H9 (cell line): Measurements from ENCODE around the gene PPIL3. TPM values are rescaled to one million over a fixed set of nuclear protein-coding genes. Genes with fewer than 3 reads are reported as not detected.

Source experiments
- DNase-seq: peaks from one replicate; pipeline ENCODE4 v3.0.0-alpha.2; 2017
- H2AFZ ChIP-seq: one replicate; pipeline ENCODE4 v1.6.1; 2013; ENCODE audit warnings: mild to moderate bottlenecking, low read length, control low read depth, moderate library complexity
- H2AK5ac ChIP-seq: 2 replicates; pipeline ENCODE4 v1.6.1; 2013; ENCODE audit warnings: low read length, control low read depth, mixed read lengths; ENCODE audit not compliant: insufficient read length
- H2BK120ac ChIP-seq: one replicate; pipeline ENCODE4 v1.6.1; 2013; ENCODE audit warnings: low read depth, mild to moderate bottlenecking, low read length, control low read depth, inconsistent platforms; ENCODE audit not compliant: poor library complexity, severe bottlenecking
- H2BK12ac ChIP-seq: 2 replicates; pipeline ENCODE4 v1.6.1; 2013; ENCODE audit warnings: low read length, control low read depth, mixed read lengths, low read depth; ENCODE audit not compliant: insufficient read length
- H2BK15ac ChIP-seq: 2 replicates; pipeline ENCODE4 v1.6.1; 2013; ENCODE audit warnings: low read depth, low read length, control low read depth
- H2BK20ac ChIP-seq: one replicate; pipeline ENCODE4 v1.6.1; 2013; ENCODE audit warnings: low read depth, mild to moderate bottlenecking, low read length, control low read depth, inconsistent platforms; ENCODE audit not compliant: poor library complexity, severe bottlenecking
- H2BK5ac ChIP-seq: 2 replicates; pipeline ENCODE4 v1.6.1; 2013; ENCODE audit warnings: low read length, control low read depth, mixed read lengths; ENCODE audit not compliant: insufficient read length
- H3K14ac ChIP-seq: 2 replicates; pipeline ENCODE4 v1.6.1; 2013; ENCODE audit warnings: low read length, control low read depth; ENCODE audit not compliant: insufficient read depth
- H3K18ac ChIP-seq: 2 replicates; pipeline ENCODE4 v1.6.1; 2013; ENCODE audit warnings: low read depth, mild to moderate bottlenecking, mixed read lengths, low read length, control low read depth; ENCODE audit not compliant: insufficient read length
- H3K23ac ChIP-seq: 2 replicates; pipeline ENCODE4 v1.6.1; 2013; ENCODE audit warnings: low read length, control low read depth, mixed read lengths, low read depth; ENCODE audit not compliant: insufficient read length
- H3K23me2 ChIP-seq: 2 replicates; pipeline ENCODE4 v1.6.1; 2013; ENCODE audit warnings: low read depth, mild to moderate bottlenecking, mixed read lengths, low read length, control low read depth; ENCODE audit not compliant: insufficient read length, poor library complexity, severe bottlenecking
- H3K27ac ChIP-seq: 2 replicates; pipeline ENCODE4 v1.5.1; 2013; ENCODE audit warnings: low read length, control low read depth, mixed read lengths, low read depth; ENCODE audit not compliant: insufficient read length
- H3K27me3 ChIP-seq: 2 replicates; pipeline ENCODE4 v1.6.1; 2013; ENCODE audit warnings: low read length, control low read depth, inconsistent platforms; ENCODE audit not compliant: insufficient read depth
- H3K4ac ChIP-seq: 2 replicates; pipeline ENCODE4 v1.6.1; 2013; ENCODE audit warnings: low read depth, mild to moderate bottlenecking, control low read depth, inconsistent platforms, low read length, moderate library complexity
- H3K4me1 ChIP-seq: 2 replicates; pipeline ENCODE4 v1.6.1; 2013; ENCODE audit warnings: low read length, control low read depth, inconsistent platforms; ENCODE audit not compliant: insufficient read depth
- H3K4me2 ChIP-seq: 2 replicates; pipeline ENCODE4 v1.6.1; 2013; ENCODE audit warnings: low read length, control low read depth, mixed read lengths; ENCODE audit not compliant: insufficient read length, insufficient read depth
- H3K56ac ChIP-seq: 2 replicates; pipeline ENCODE4 v1.6.1; 2013; ENCODE audit warnings: low read depth, mild to moderate bottlenecking, mixed read lengths, low read length, control low read depth; ENCODE audit not compliant: insufficient read length
- H3K79me1 ChIP-seq: 2 replicates; pipeline ENCODE4 v1.6.1; 2013; ENCODE audit warnings: low read depth, mild to moderate bottlenecking, moderate library complexity, low read length, control low read depth, inconsistent platforms; ENCODE audit not compliant: insufficient read depth, poor library complexity, severe bottlenecking
- H3K79me2 ChIP-seq: 2 replicates; pipeline ENCODE4 v1.6.1; 2013; ENCODE audit warnings: low read length, control low read depth, inconsistent platforms; ENCODE audit not compliant: insufficient read depth
- H3K9ac ChIP-seq: 2 replicates; pipeline ENCODE4 v1.6.1; 2013; ENCODE audit warnings: low read length, control low read depth, mixed read lengths; ENCODE audit not compliant: insufficient read length; ENCODE audit errors: extremely low read depth
- H3K9me3 ChIP-seq: one replicate; pipeline ENCODE4 v1.6.1; 2013; ENCODE audit warnings: low read depth, low read length, inconsistent platforms; ENCODE audit not compliant: control insufficient read depth
- H3T11ph ChIP-seq: one replicate; pipeline ENCODE4 v1.6.1; 2013; ENCODE audit warnings: mild to moderate bottlenecking, low read length, control low read depth, inconsistent platforms
- H4K20me1 ChIP-seq: one replicate; pipeline ENCODE4 v1.6.1; 2013; ENCODE audit not compliant: control insufficient read depth, insufficient read length, insufficient read depth
- H4K5ac ChIP-seq: 2 replicates; pipeline ENCODE4 v1.6.1; 2013; ENCODE audit warnings: low read depth, mild to moderate bottlenecking, mixed read lengths, low read length, control low read depth; ENCODE audit not compliant: insufficient read length
- H4K8ac ChIP-seq: replicated peaks from 2 replicates; pipeline ENCODE4 v1.6.1; 2013; ENCODE audit warnings: low read length, control low read depth, mixed read lengths, low read depth; ENCODE audit not compliant: insufficient read length
- H4K91ac ChIP-seq: 2 replicates; pipeline ENCODE4 v1.6.1; 2013; ENCODE audit warnings: low read depth, mild to moderate bottlenecking, moderate library complexity, mixed read lengths, low read length, control low read depth; ENCODE audit not compliant: insufficient read length
- H3K27ac Mint-ChIP-seq, 3 experiments: 2 replicates in 2 of 3; 3 replicates in 1 of 3; pipeline ENCODE4 v1.8.0; 2020 to 2021; ENCODE audit warnings: mixed read lengths in 3 of 3, mild to moderate bottlenecking in 1 of 3, moderate library complexity in 1 of 3
- H3K27me3 Mint-ChIP-seq: 2 replicates; pipeline ENCODE4 v1.8.0; 2021; ENCODE audit warnings: low read depth, mild to moderate bottlenecking, moderate library complexity, mixed read lengths
- H3K36me3 Mint-ChIP-seq, 3 experiments: 2 replicates in 2 of 3; 3 replicates in 1 of 3; pipeline ENCODE4 v1.8.0; 2020 to 2021; ENCODE audit warnings: low read depth in 3 of 3, mixed read lengths in 3 of 3; ENCODE audit not compliant: insufficient read depth in 1 of 3
- H3K4me1 Mint-ChIP-seq, 2 experiments: 2 replicates each; pipeline ENCODE4 v1.8.0; 2020; ENCODE audit warnings: mixed read lengths in 2 of 2
- H3K4me3 Mint-ChIP-seq, 2 experiments: 2 replicates in 1 of 2; 3 replicates in 1 of 2; pipeline ENCODE4 v1.8.0; 2020 to 2021; ENCODE audit warnings: mild to moderate bottlenecking in 2 of 2, mixed read lengths in 2 of 2, moderate library complexity in 1 of 2
- H3K9me3 Mint-ChIP-seq, 2 experiments: 2 replicates in 1 of 2; 3 replicates in 1 of 2; pipeline ENCODE4 v1.8.0; 2020; ENCODE audit warnings: mild to moderate bottlenecking in 2 of 2, mixed read lengths in 2 of 2, moderate library complexity in 1 of 2
- WGBS: extraction: QIAGEN DNeasy Blood & Tissue Kit; methylation state at CpG from one replicate; pipeline ENCODE4 v1.1.7; 2013; ENCODE audit warnings: missing lambda C conversion rate, low lambda C conversion rate, mixed read lengths; ENCODE audit not compliant: insufficient read length; ENCODE audit errors: extremely low coverage; 5-methylcytosine and 5-hydroxymethylcytosine counted together
- long read RNA-seq: library from polyadenylated mRNA; unstranded; transcript quantifications from one replicate; pipeline ENCODE4 v2.0.0, GENCODE V29; 2020
- total RNA-seq: library from RNA; stranded (reverse); gene quantifications from 2 replicates; pipeline ENCODE4 v1.2.1, GENCODE V29; 2021
- TF ChIP-seq, protein P1 (sequence below): fragments of 200-600 bp; sonication (generic); conservative IDR thresholded peaks from 3 replicates; pipeline ENCODE4 v1.8.0; 2021; ENCODE audit warnings: antibody characterized with exemption, mild to moderate bottlenecking

Gene PPIL3
- 56.5 and 63.4 TPM in 2 replicates for total RNA-seq
- long read RNA-seq, transcript PPIL3-201 (7 exons, 1,370 nt) = minor isoform, 6 of 76 reads
- long read RNA-seq, transcript PPIL3-202 (7 exons, 1,194 nt) = major isoform, 28 of 76 reads
- long read RNA-seq, transcript PPIL3-210 (6 exons, 1,222 nt) = minor isoform, 6 of 76 reads
- long read RNA-seq, partial matches to known transcripts = 0 of 76 reads
- long read RNA-seq, other reads (novel, unspliced or antisense) = 34 of 76 reads

DNA sequence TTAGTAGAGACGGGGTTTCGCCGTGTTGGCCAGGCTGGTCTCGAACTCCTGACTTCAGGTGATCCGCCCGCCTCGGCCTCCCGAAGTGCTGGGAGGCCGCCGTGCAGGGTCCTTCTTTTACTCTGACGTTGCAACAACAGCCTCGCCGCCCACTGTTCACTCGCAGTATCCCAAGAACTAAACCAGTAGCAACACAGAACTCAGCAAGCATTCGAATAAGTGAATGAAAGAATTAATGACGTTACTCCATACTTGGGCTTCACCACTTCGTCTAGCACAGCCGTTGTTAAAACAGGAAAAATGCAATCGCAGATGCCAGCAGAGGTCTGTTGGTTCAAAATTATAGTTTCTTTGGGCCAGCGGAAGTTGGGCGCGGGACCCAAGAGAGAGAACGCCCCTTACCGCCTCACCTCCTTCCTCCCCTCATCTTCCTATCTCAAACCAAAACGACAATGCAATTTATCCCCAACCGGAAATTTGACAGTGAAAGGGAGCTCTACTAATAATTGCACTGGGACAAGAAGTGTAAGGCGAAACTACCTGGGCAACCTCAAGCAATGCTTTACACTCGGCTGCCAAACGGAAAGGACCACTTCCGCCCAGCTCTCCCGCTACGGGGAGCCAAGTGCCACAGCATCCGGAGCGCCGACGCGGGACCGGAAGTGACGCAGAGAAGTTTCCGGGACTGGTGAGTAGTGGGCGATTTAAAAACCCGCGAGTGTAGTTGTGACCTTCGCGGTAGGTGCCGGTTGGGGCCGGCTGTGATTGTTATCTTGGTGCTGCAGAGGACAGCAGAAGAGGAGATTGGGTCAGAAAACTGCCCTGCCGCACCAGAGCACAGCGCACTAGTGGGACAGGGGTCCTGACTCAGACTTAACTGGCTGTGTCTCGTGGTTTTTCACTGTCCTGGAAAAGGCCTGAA, at the start of gene PPIL3, which contains the start of gene NIF3L1:
Gene PPIL3 (minus strand): TSS at position 374 of the 922 bp plus-strand sequence. CDS start 1,462 bp downstream, outside the sequence.
Gene NIF3L1 (plus strand): TSS at position 668 of the 922 bp plus-strand sequence. CDS start 2,573 bp downstream, outside the sequence.
- H3K9me3 Mint-ChIP-seq = peaks cover 0 to 3% of the 10 kb centered on the region in 2 experiments; a peak in 1 of 5 replicates
- peak within 1 kb of the TSS; percentile 71 for H3T11ph ChIP-seq
- TF ChIP-seq, protein P1, sequence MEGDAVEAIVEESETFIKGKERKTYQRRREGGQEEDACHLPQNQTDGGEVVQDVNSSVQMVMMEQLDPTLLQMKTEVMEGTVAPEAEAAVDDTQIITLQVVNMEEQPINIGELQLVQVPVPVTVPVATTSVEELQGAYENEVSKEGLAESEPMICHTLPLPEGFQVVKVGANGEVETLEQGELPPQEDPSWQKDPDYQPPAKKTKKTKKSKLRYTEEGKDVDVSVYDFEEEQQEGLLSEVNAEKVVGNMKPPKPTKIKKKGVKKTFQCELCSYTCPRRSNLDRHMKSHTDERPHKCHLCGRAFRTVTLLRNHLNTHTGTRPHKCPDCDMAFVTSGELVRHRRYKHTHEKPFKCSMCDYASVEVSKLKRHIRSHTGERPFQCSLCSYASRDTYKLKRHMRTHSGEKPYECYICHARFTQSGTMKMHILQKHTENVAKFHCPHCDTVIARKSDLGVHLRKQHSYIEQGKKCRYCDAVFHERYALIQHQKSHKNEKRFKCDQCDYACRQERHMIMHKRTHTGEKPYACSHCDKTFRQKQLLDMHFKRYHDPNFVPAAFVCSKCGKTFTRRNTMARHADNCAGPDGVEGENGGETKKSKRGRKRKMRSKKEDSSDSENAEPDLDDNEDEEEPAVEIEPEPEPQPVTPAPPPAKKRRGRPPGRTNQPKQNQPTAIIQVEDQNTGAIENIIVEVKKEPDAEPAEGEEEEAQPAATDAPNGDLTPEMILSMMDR = no peak; the same call in 2 of the 3 replicates
- H2BK12ac ChIP-seq = peak within 1 kb of the TSS; percentile 24
- peak within 1 kb of the TSS; percentile 93 for H4K8ac ChIP-seq
- no peaks in the 10 kb centered on the region for H4K20me1 ChIP-seq
- H3K4me1 ChIP-seq = no peaks in the 10 kb centered on the region
- no peaks in the 10 kb centered on the region for H3K27me3 Mint-ChIP-seq
- peaks cover 16 to 31% of the 10 kb centered on the region in 2 experiments for H3K4me1 Mint-ChIP-seq
- H2BK20ac ChIP-seq = no peak within 1 kb of the TSS
- peak within 1 kb of the TSS; percentile 96 for H2BK5ac ChIP-seq
- H2AK5ac ChIP-seq = peak within 1 kb of the TSS; percentile 7
- H4K91ac ChIP-seq = peak within 1 kb of the TSS; percentile 56
- H3K27me3 ChIP-seq = no peaks in the 10 kb centered on the region
- peak within 1 kb of the TSS; percentile 99 for H3K27ac ChIP-seq
- H3K4me2 ChIP-seq = peak within 1 kb of the TSS; percentile 84
- H3K79me1 ChIP-seq = peaks cover 6% of the 10 kb centered on the region
- WGBS = no CpG with 5 or more reads among the region's 50 CpGs
- H3K27ac Mint-ChIP-seq = peak within 1 kb of the TSS; percentile 99 to 100 (median 99)
- H3K4me3 Mint-ChIP-seq = peak within 1 kb of the TSS; percentile 95
- H3K79me2 ChIP-seq = peaks cover 15% of the 10 kb centered on the region; the same call in 1 of the 2 replicates
- no peak within 1 kb of the TSS for H2BK120ac ChIP-seq
- H3K4ac ChIP-seq = peak within 1 kb of the TSS; percentile 77; the same call in 1 of the 2 replicates
- peak within 1 kb of the TSS; percentile 96 for H3K56ac ChIP-seq
- H3K9me3 ChIP-seq = no peaks in the 10 kb centered on the region
- H3K23ac ChIP-seq = no peak within 1 kb of the TSS
- H3K18ac ChIP-seq = peak within 1 kb of the TSS; percentile 97
- H2BK15ac ChIP-seq = no peak within 1 kb of the TSS
- peak within 1 kb of the TSS; percentile 99 for H3K14ac ChIP-seq
- H3K36me3 Mint-ChIP-seq = peaks cover 6 to 34% (median 31%) of the 10 kb centered on the region in 3 experiments
- peaks cover 3% of the 10 kb centered on the region for H3K23me2 ChIP-seq
- H2AFZ ChIP-seq = peak within 1 kb of the TSS; percentile 60
- H3K9ac ChIP-seq = peak within 1 kb of the TSS; percentile 99
- peak within 1 kb of the TSS; percentile 99 for H4K5ac ChIP-seq
- DNase-seq = peak; percentile 98
